Kidney tubule cell (primary cell): ENCODE data around the gene FGF4.
A peak's percentile ranks its signal among the peaks of the same experiment; 100 is the strongest.
"Not testable (repeated sequence)": the region's sequence is repeated elsewhere in the genome, so short reads cannot be mapped to it uniquely, and the experiment has no call there.

ENCODE experiments used
- DNase-seq: peaks from one replicate; pipeline ENCODE4 v3.0.0-alpha.2; 2018; ENCODE audit warnings: low spot score

FGF4 gene

GRCh38 chr11:69773626-69774353, 1.4 kb downstream of the FGF4 start:
- DNase-seq, result no peak

GRCh38 chr11:69771466-69771865, 3.7 kb downstream of the FGF4 start:
- no peak for DNase-seq

- DNase-seq, result no peak
Observed at GRCh38 chr11:69770540-69770939, 4.6 kb downstream of the FGF4 start.

GRCh38 chr11:69765498-69765995, 9.6 kb downstream of the FGF4 start:
- no peak for DNase-seq

- not testable (repeated sequence) for DNase-seq
Observed at GRCh38 chr11:69764918-69765317, 10.2 kb downstream of the FGF4 start.

GRCh38 chr11:69760319-69760718, 14.8 kb downstream of the FGF4 start:
- DNase-seq, result no peak

- DNase-seq, result no peak
Observed at GRCh38 chr11:69752890-69753289, 22.3 kb downstream of the FGF4 start.

- no peak for DNase-seq
Observed at GRCh38 chr11:69750875-69751597, 24.1 kb downstream of the FGF4 start.

- DNase-seq, result no peak
Observed at GRCh38 chr11:69750108-69750850, 24.9 kb downstream of the FGF4 start.

- DNase-seq, result no peak
Observed at GRCh38 chr11:69748637-69749036, 26.5 kb downstream of the FGF4 start.

- peak; percentile 3 for DNase-seq
Observed at GRCh38 chr11:69746752-69747742, 28.1 kb downstream of the FGF4 start.

- DNase-seq, result no peak
Observed at GRCh38 chr11:69746140-69746539, 29.0 kb downstream of the FGF4 start.

GRCh38 chr11:69745201-69745600, 29.9 kb downstream of the FGF4 start:
- no peak for DNase-seq

GRCh38 chr11:69744435-69744834, 30.7 kb downstream of the FGF4 start:
- DNase-seq, result peak; percentile 79

GRCh38 chr11:69734841-69735240, 40.3 kb downstream of the FGF4 start:
- no peak for DNase-seq

- DNase-seq, result no peak
Observed at GRCh38 chr11:69734367-69734766, 40.8 kb downstream of the FGF4 start.

GRCh38 chr11:69732910-69733309, 42.2 kb downstream of the FGF4 start:
- DNase-seq, result no peak

GRCh38 chr11:69731110-69731509, 44.0 kb downstream of the FGF4 start:
- DNase-seq, result no peak

GRCh38 chr11:69730500-69730899, 44.6 kb downstream of the FGF4 start:
- DNase-seq, result no peak

GRCh38 chr11:69729252-69729651, 45.9 kb downstream of the FGF4 start:
- no peak for DNase-seq

GRCh38 chr11:69727266-69727665, 47.9 kb downstream of the FGF4 start:
- no peak for DNase-seq
